ENCODE data around the gene DNAAF8.

The DNAAF8 gene

GRCh38 chr16:4750896-4751295 is 16.6 kb downstream of the DNAAF8 start:
- DNase-seq (ENCODE audit: low read depth in 3 of 3, low spot score in 1 of 3): no peak

- no peak for DNase-seq (ENCODE audit: low read depth in 3 of 3, low spot score in 1 of 3)
Measured at GRCh38 chr16:4752351-4753100, 18.2 kb downstream of the DNAAF8 start.

GRCh38 chr16:4753227-4753626 is 18.9 kb downstream of the DNAAF8 start:
- DNase-seq (ENCODE audit: low read depth in 3 of 3, low spot score in 1 of 3): no peak

- DNase-seq (ENCODE audit: low read depth in 3 of 3, low spot score in 1 of 3): no peak
Measured at GRCh38 chr16:4754865-4755264, 20.5 kb downstream of the DNAAF8 start.

GRCh38 chr16:4755687-4756086 is 21.4 kb downstream of the DNAAF8 start:
- DNase-seq (ENCODE audit: low read depth in 3 of 3, low spot score in 1 of 3): no peak

GRCh38 chr16:4760221-4760910 is 26.0 kb downstream of the DNAAF8 start:
- DNase-seq (ENCODE audit: low read depth in 3 of 3, low spot score in 1 of 3): no peak

- no peak for DNase-seq (ENCODE audit: low read depth in 3 of 3, low spot score in 1 of 3)
Measured at GRCh38 chr16:4762205-4762604, 27.9 kb downstream of the DNAAF8 start.

- DNase-seq (ENCODE audit: low read depth in 3 of 3, low spot score in 1 of 3): no peak
Measured at GRCh38 chr16:4763791-4764190, 29.5 kb downstream of the DNAAF8 start.

GRCh38 chr16:4765511-4766474 is 31.5 kb downstream of the DNAAF8 start:
- DNase-seq (ENCODE audit: low read depth in 3 of 3, low spot score in 1 of 3): no peak

GRCh38 chr16:4766875-4767628 is 32.7 kb downstream of the DNAAF8 start, which contains the start of gene ZNF500:
ZNF500 (minus strand) TSS chr16:4767162; CDS start chr16:4765978, 1,184 bp downstream.
- DNase-seq (ENCODE audit: low read depth in 3 of 3, low spot score in 1 of 3): peak; percentile 82 to 99 (median 90)

- no peak for DNase-seq (ENCODE audit: low read depth in 3 of 3, low spot score in 1 of 3)
Measured at GRCh38 chr16:4767872-4768548, 33.7 kb downstream of the DNAAF8 start.

- DNase-seq (ENCODE audit: low read depth in 3 of 3, low spot score in 1 of 3): peak; percentile 41 to 82 (median 57)
Measured at GRCh38 chr16:4768549-4769305, 34.4 kb downstream of the DNAAF8 start.

GRCh38 chr16:4769306-4769638 is 34.9 kb downstream of the DNAAF8 start:
- DNase-seq (ENCODE audit: low read depth in 3 of 3, low spot score in 1 of 3): no peak

GRCh38 chr16:4771646-4772045 is 37.3 kb downstream of the DNAAF8 start:
- DNase-seq (ENCODE audit: low read depth in 3 of 3, low spot score in 1 of 3): no peak

- DNase-seq (ENCODE audit: low read depth in 3 of 3, low spot score in 1 of 3): no peak
Measured at GRCh38 chr16:4772351-4772750, 38.0 kb downstream of the DNAAF8 start.

- DNase-seq (ENCODE audit: low read depth in 3 of 3, low spot score in 1 of 3): no peak
Measured at GRCh38 chr16:4775005-4775404, 40.7 kb downstream of the DNAAF8 start.

GRCh38 chr16:4776141-4776705 is 41.9 kb downstream of the DNAAF8 start:
- no peak for DNase-seq (ENCODE audit: low read depth in 3 of 3, low spot score in 1 of 3)

- no peak for DNase-seq (ENCODE audit: low read depth in 3 of 3, low spot score in 1 of 3)
Measured at GRCh38 chr16:4777339-4778049, 43.2 kb downstream of the DNAAF8 start.

GRCh38 chr16:4778050-4778392 is 43.7 kb downstream of the DNAAF8 start:
- DNase-seq (ENCODE audit: low read depth in 3 of 3, low spot score in 1 of 3): no peak
